ENCODE results near the gene NDUFA8.

The NDUFA8 gene

DNA sequence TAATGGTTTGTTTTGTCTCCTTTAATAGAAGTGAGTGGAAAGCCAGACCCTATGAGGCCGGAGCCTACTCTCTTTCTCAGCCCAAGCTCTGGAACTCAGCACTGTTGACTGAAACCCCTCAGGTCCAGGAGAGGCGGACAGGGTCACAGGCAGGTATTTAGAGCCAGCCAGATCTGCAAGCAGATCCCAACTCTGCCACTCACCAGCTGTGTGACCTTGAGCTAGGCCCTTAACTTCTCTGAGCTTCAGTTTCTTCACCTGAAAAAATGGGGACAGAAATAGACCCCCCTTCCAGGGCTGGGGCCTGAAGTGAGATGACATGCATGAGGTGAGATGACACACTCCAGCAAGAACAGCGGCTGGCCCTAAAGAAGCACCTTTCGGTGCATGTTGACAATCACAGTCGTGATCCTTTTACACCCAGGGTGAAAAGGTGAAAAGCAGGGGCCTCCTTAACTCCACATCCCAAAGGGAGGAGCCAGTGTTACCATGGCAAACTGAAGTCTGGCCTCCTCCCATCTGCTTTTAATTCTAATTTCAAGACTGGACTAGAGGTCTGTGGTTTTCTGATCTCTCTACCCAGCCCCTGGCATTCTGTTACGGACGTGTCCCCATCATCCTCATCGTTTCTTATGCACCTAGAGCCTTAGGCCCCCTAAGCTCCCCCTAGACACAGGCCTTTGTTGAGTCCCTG, 27.3 kb upstream of the NDUFA8 start:
- H3K27me3 ChIP-seq (ENCODE audit: insufficient read depth, poor library complexity, severe bottlenecking), result no peaks in the 10 kb centered on the region
- no peak overlapping the region for H3K4me3 ChIP-seq (ENCODE audit: severe bottlenecking)
- H3K4me1 ChIP-seq (ENCODE audit: insufficient read depth, poor library complexity, severe bottlenecking), result no peaks in the 10 kb centered on the region
- no peak overlapping the region for H3K27ac ChIP-seq (ENCODE audit: poor library complexity, severe bottlenecking)
- no peaks in the 10 kb centered on the region for H3K9me3 ChIP-seq (ENCODE audit: severe bottlenecking)
- H3K36me3 ChIP-seq (ENCODE audit: low read depth), result no peaks in the 10 kb centered on the region
- no peak for DNase-seq (ENCODE audit: low spot score)
- ATAC-seq (ENCODE audit: low read depth), result no peak
- TF ChIP-seq, protein P1, sequence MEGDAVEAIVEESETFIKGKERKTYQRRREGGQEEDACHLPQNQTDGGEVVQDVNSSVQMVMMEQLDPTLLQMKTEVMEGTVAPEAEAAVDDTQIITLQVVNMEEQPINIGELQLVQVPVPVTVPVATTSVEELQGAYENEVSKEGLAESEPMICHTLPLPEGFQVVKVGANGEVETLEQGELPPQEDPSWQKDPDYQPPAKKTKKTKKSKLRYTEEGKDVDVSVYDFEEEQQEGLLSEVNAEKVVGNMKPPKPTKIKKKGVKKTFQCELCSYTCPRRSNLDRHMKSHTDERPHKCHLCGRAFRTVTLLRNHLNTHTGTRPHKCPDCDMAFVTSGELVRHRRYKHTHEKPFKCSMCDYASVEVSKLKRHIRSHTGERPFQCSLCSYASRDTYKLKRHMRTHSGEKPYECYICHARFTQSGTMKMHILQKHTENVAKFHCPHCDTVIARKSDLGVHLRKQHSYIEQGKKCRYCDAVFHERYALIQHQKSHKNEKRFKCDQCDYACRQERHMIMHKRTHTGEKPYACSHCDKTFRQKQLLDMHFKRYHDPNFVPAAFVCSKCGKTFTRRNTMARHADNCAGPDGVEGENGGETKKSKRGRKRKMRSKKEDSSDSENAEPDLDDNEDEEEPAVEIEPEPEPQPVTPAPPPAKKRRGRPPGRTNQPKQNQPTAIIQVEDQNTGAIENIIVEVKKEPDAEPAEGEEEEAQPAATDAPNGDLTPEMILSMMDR (IDR thresholded peaks at IDR 0.05; ENCODE audit: poor library complexity, severe bottlenecking), result no peak

DNA sequence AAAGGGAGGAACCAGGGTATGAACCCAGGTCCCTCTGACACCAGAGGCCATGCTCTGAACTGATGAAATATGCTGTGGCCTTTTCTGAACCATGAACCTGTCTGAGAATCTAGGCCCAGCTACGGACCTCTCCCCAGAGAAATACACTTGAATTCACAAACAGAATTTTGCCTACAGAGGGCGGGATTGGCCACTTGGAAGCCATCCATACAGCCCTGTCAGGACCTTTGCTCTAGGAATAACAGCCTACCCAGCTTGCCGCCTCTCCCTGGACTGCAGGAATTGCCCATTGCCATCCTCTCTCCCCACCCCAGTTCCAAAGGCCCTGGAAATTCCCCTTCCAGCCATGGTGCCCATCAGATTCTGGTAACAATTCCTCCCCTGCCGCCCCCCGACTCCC, 26.7 kb upstream of the NDUFA8 start:
- TF ChIP-seq, protein P1 (IDR thresholded peaks at IDR 0.05; ENCODE audit: poor library complexity, severe bottlenecking), result no peak
- no peak for ATAC-seq (ENCODE audit: low read depth)
- no peak for DNase-seq (ENCODE audit: low spot score)
- Histone ChIP-seq H3K27me3 (ENCODE audit: insufficient read depth, poor library complexity, severe bottlenecking) (no peaks in the 10 kb centered on the region), H3K9me3 (ENCODE audit: severe bottlenecking) (no peaks in the 10 kb centered on the region), H3K4me3 (ENCODE audit: severe bottlenecking) (no peak overlapping the region), H3K4me1 (ENCODE audit: insufficient read depth, poor library complexity, severe bottlenecking) (no peaks in the 10 kb centered on the region), H3K27ac (ENCODE audit: poor library complexity, severe bottlenecking) (no peak overlapping the region), H3K36me3 (ENCODE audit: low read depth) (no peaks in the 10 kb centered on the region)

DNA sequence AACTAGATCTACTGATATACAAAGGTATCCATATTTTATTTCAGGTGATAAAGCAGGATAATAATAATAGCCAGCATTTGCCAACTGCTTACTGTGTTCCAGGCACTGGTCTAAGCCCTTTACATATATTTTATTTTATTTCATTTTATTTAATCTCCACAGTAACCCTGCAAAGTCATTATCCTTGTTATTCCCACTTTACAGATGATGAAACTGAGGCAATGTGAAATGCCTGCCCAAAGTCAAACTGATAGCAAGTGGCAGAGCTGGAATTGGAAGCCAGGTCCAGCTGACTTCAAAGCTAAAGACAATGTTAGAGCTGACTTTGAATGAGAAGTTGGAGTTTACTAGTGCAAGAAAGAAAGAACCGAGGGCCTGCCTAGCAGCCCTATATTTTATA, 25.0 kb upstream of the NDUFA8 start:
- ATAC-seq (ENCODE audit: low read depth) (no peak), DNase-seq (ENCODE audit: low spot score) (no peak)
- H3K27me3 ChIP-seq (ENCODE audit: insufficient read depth, poor library complexity, severe bottlenecking), result no peaks in the 10 kb centered on the region
- H3K4me3 ChIP-seq (ENCODE audit: severe bottlenecking), result no peak overlapping the region
- H3K4me1 ChIP-seq (ENCODE audit: insufficient read depth, poor library complexity, severe bottlenecking), result no peaks in the 10 kb centered on the region
- H3K27ac ChIP-seq (ENCODE audit: poor library complexity, severe bottlenecking), result no peak overlapping the region
- no peaks in the 10 kb centered on the region for H3K36me3 ChIP-seq (ENCODE audit: low read depth)
- TF ChIP-seq, protein P1 (IDR thresholded peaks at IDR 0.05; ENCODE audit: poor library complexity, severe bottlenecking), result no peak
- no peaks in the 10 kb centered on the region for H3K9me3 ChIP-seq (ENCODE audit: severe bottlenecking)

GRCh38 chr9:122183501-122183900, 23.9 kb upstream of the NDUFA8 start:
- no peaks in the 10 kb centered on the region for H3K36me3 ChIP-seq (ENCODE audit: low read depth)
- DNase-seq (ENCODE audit: low spot score) (no peak), ATAC-seq (ENCODE audit: low read depth) (no peak)
- no peaks in the 10 kb centered on the region for H3K4me1 ChIP-seq (ENCODE audit: insufficient read depth, poor library complexity, severe bottlenecking)
- no peak overlapping the region for H3K4me3 ChIP-seq (ENCODE audit: severe bottlenecking)
- TF ChIP-seq, protein P1 (IDR thresholded peaks at IDR 0.05; ENCODE audit: poor library complexity, severe bottlenecking), result no peak
- no peaks in the 10 kb centered on the region for H3K9me3 ChIP-seq (ENCODE audit: severe bottlenecking)
- no peaks in the 10 kb centered on the region for H3K27me3 ChIP-seq (ENCODE audit: insufficient read depth, poor library complexity, severe bottlenecking)
- H3K27ac ChIP-seq (ENCODE audit: poor library complexity, severe bottlenecking), result no peak overlapping the region

GRCh38 chr9:122180633-122181032, 21.1 kb upstream of the NDUFA8 start:
- no peaks in the 10 kb centered on the region for H3K9me3 ChIP-seq (ENCODE audit: severe bottlenecking)
- no peaks in the 10 kb centered on the region for H3K27me3 ChIP-seq (ENCODE audit: insufficient read depth, poor library complexity, severe bottlenecking)
- ATAC-seq (ENCODE audit: low read depth), result peak; percentile 87
- no peak overlapping the region for H3K4me3 ChIP-seq (ENCODE audit: severe bottlenecking)
- no peak for DNase-seq (ENCODE audit: low spot score)
- H3K4me1 ChIP-seq (ENCODE audit: insufficient read depth, poor library complexity, severe bottlenecking), result no peaks in the 10 kb centered on the region
- H3K36me3 ChIP-seq (ENCODE audit: low read depth), result no peaks in the 10 kb centered on the region
- TF ChIP-seq, protein P1 (IDR thresholded peaks at IDR 0.05; ENCODE audit: poor library complexity, severe bottlenecking), result no peak
- no peak overlapping the region for H3K27ac ChIP-seq (ENCODE audit: poor library complexity, severe bottlenecking)
